Osteocyte (in vitro differentiated cells): ENCODE measurements around the gene ELF4. TPM values are rescaled to one million over a fixed set of nuclear protein-coding genes. Genes with fewer than 3 reads are reported as not detected.

Source experiments
- DNase-seq: peaks from one replicate; pipeline ENCODE4 v3.0.0; 2021; ENCODE audit warnings: mixed read lengths; ENCODE audit not compliant: unreplicated experiment; ENCODE audit errors: extremely low spot score
- H3K27ac Mint-ChIP-seq: one replicate; pipeline ENCODE4 v1.8.0; 2021; ENCODE audit warnings: mild to moderate bottlenecking, mixed read lengths; ENCODE audit not compliant: unreplicated experiment
- H3K27me3 Mint-ChIP-seq: one replicate; pipeline ENCODE4 v1.8.0; 2021; ENCODE audit warnings: mixed read lengths; ENCODE audit not compliant: unreplicated experiment
- H3K36me3 Mint-ChIP-seq: one replicate; pipeline ENCODE4 v1.8.0; 2021; ENCODE audit warnings: mixed read lengths; ENCODE audit not compliant: unreplicated experiment
- H3K4me1 Mint-ChIP-seq: one replicate; pipeline ENCODE4 v1.8.0; 2021; ENCODE audit warnings: mixed read lengths; ENCODE audit not compliant: unreplicated experiment
- H3K4me3 Mint-ChIP-seq: one replicate; pipeline ENCODE4 v1.8.0; 2021; ENCODE audit warnings: mild to moderate bottlenecking, moderate library complexity, mixed read lengths; ENCODE audit not compliant: unreplicated experiment
- H3K9me3 Mint-ChIP-seq: one replicate; pipeline ENCODE4 v1.8.0; 2021; ENCODE audit warnings: mixed read lengths; ENCODE audit not compliant: unreplicated experiment
- total RNA-seq: library from RNA; stranded (reverse); gene quantifications from 2 replicates; pipeline ENCODE4 v1.2.1, GENCODE V29; 2021
- TF ChIP-seq, protein P1 (sequence below): fragments of 200-600 bp; sonication (generic); IDR thresholded peaks from 2 replicates; pipeline ENCODE4 v1.5.0; 2021; ENCODE audit warnings: antibody characterized with exemption, mild to moderate bottlenecking, moderate library complexity

Gene ELF4
- total RNA-seq, 1 donor from 2014 or later: 25.2 TPM

DNA sequence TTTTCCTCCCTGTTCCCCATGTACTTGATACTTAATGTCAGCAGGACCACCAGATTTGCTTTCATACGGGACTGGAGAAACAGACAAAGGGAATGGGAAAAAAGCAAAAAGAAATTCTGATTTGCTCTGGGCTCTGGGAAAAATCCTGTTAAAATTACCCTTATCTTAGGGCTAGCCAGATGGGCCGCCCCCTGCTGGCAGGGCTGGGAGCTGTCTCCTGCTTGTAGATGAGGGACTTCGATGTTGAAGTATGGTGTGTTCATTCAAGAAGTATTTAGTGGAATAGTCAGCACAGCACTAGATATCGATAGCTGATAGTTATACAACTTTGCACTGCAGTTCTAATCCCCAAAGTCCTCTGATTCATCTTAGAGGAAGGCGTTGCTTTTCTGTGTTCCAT is 82.1 kb downstream of the ELF4 start:
- H3K9me3 Mint-ChIP-seq: no peaks in the 10 kb centered on the region
- no peak overlapping the region for H3K27ac Mint-ChIP-seq
- peaks cover 21% of the 10 kb centered on the region for H3K36me3 Mint-ChIP-seq
- peaks cover 3% of the 10 kb centered on the region for H3K4me1 Mint-ChIP-seq
- DNase-seq: no peak
- no peaks in the 10 kb centered on the region for H3K27me3 Mint-ChIP-seq
- TF ChIP-seq, protein P1, sequence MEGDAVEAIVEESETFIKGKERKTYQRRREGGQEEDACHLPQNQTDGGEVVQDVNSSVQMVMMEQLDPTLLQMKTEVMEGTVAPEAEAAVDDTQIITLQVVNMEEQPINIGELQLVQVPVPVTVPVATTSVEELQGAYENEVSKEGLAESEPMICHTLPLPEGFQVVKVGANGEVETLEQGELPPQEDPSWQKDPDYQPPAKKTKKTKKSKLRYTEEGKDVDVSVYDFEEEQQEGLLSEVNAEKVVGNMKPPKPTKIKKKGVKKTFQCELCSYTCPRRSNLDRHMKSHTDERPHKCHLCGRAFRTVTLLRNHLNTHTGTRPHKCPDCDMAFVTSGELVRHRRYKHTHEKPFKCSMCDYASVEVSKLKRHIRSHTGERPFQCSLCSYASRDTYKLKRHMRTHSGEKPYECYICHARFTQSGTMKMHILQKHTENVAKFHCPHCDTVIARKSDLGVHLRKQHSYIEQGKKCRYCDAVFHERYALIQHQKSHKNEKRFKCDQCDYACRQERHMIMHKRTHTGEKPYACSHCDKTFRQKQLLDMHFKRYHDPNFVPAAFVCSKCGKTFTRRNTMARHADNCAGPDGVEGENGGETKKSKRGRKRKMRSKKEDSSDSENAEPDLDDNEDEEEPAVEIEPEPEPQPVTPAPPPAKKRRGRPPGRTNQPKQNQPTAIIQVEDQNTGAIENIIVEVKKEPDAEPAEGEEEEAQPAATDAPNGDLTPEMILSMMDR: peak; percentile 65
- no peak overlapping the region for H3K4me3 Mint-ChIP-seq

DNA sequence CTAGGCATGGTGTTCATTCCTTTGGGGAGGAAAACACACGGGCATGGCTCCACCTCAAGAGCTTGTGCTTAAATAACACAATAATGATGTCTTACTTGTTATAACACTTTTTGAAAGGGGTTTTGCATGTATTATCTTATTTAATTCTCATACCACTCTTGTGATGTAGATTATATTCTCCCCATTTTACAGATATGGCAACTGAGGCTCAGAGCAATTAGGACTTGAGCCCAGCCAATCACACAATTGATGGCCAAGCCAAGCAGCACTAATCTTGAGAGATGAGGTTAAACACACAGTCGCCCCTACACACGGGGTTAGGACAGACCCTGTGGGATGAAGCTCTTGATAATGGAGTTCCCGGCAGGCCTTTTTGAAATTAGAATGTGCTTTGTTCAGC is 82.7 kb downstream of the ELF4 start:
- H3K27me3 Mint-ChIP-seq: no peaks in the 10 kb centered on the region
- DNase-seq: no peak
- no peaks in the 10 kb centered on the region for H3K9me3 Mint-ChIP-seq
- peaks cover 3% of the 10 kb centered on the region for H3K4me1 Mint-ChIP-seq
- TF ChIP-seq, protein P1: no peak
- H3K36me3 Mint-ChIP-seq: peaks cover 23% of the 10 kb centered on the region
- H3K27ac Mint-ChIP-seq: no peak overlapping the region
- H3K4me3 Mint-ChIP-seq: no peak overlapping the region

DNA sequence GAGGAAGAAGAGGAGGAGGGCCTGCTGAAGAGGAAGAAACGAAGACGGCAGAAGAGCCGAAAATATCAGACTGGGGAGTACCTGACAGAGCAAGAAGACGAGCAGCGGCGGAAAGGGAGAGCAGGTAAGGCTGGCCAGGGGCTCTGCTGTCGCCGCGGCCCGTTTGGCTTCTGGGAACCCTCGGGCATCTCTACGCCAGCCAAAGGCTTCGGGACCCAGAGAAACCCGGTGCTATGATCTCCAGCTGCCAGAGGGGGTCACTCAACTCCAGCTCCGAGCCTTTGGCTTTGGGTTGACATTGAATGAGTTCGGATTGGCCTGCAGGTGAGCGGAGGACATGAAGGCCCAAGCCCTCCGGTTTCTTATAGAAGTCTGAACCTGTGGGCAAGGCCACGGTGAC is 85.0 kb downstream of the ELF4 start:
- TF ChIP-seq, protein P1: no peak
- H3K27me3 Mint-ChIP-seq: no peaks in the 10 kb centered on the region
- DNase-seq: no peak
- H3K4me1 Mint-ChIP-seq: peaks cover 3% of the 10 kb centered on the region
- H3K36me3 Mint-ChIP-seq: peaks cover 21% of the 10 kb centered on the region
- no peak overlapping the region for H3K4me3 Mint-ChIP-seq
- no peak overlapping the region for H3K27ac Mint-ChIP-seq
- no peaks in the 10 kb centered on the region for H3K9me3 Mint-ChIP-seq

DNA sequence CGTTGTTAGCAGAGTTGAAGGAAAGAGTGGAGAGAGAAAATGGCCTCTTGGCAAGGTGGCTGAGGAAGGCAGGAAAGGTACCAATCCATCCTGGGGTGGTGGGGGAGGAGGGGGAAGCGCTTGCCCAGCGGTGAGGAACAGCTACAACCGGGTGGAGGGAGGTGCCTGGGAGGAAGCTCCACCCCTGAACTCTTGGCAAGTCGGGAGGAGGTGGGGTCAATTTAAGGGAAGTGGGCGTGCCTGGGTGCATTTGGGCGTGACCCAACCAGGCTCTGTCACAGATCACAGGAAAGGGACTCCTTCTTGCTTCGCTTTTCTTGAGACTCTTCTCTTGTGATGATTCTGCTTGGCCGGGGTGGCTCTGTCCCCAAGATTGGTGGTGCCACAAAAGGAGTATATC is 86.2 kb downstream of the ELF4 start:
- TF ChIP-seq, protein P1: no peak
- Mint-ChIP-seq H3K4me3 (no peak overlapping the region), H3K36me3 (peaks cover 21% of the 10 kb centered on the region), H3K27ac (no peak overlapping the region), H3K4me1 (peaks cover 6% of the 10 kb centered on the region), H3K9me3 (no peaks in the 10 kb centered on the region), H3K27me3 (no peaks in the 10 kb centered on the region)
- no peak for DNase-seq

DNA sequence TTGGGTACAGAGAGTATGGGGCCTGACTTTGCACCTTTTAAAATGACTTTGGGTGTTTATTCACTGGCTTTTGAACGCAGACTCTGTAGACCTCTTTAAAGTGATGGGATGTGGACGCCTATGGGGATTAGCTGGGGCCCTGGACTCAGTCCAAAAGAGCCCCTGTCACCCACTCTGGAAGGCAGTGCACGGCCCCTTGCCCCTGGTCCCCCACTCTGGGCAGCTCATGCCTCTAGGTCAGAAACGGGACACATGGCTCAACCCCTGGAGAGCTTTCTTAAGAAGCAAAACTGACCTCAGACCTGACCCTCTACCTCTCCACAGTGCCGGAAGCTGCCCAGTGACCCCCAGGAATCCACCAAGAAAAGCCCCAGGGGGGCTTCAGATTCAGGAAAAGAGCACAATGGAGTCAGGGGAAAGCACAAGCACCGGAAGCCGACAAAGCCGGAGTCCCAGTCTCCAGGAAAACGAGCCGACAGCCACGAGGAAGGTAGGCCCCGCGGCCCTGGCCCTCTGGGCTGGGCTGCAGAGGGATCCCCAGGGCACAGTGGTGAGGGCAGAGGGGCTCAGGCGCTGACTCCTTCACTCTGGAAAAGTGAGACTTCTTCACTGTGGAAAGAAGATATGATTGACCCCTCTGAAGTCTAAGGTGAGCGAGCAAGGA is 89.5 kb downstream of the ELF4 start:
- Mint-ChIP-seq H3K27ac (no peak overlapping the region), H3K9me3 (no peaks in the 10 kb centered on the region), H3K4me1 (peaks cover 8% of the 10 kb centered on the region), H3K27me3 (no peaks in the 10 kb centered on the region), H3K36me3 (peaks cover 23% of the 10 kb centered on the region), H3K4me3 (no peak overlapping the region)
- TF ChIP-seq, protein P1: no peak
- DNase-seq: no peak
